RWPE1 (cell line): ENCODE data around the gene MAPK1IP1L.
A peak's percentile ranks its signal among the peaks of the same experiment; 100 is the strongest.

Experiments used
- CTCF ChIA-PET: fragments of 350-600 bp; sonication (Branson Sonifier 250); formaldehyde crosslinking; extraction: SDS; loops from one replicate; lab custom pipeline; 2021; lab: Yijun Ruan, JAX
- POLR2A ChIA-PET: fragments of 400-600 bp; formaldehyde crosslinking; extraction: SDS; loops from one replicate; lab custom pipeline; 2020; ENCODE audit warnings: antibody characterized with exemption; ENCODE audit not compliant: low non-redundant PET; lab: Yijun Ruan, JAX
- DNase-seq: peaks from one replicate; pipeline ENCODE4 v3.0.0; 2012; ENCODE audit warnings: low spot score
- H3K27ac ChIP-seq: fragments of 450-650 bp; 2 replicates; pipeline ENCODE4 v1.5.1; 2017
- CTCF ChIP-seq: fragments of 450-650 bp; conservative IDR thresholded peaks from 2 replicates; pipeline ENCODE4 v1.5.1; 2017; ENCODE audit warnings: low read depth, mild to moderate bottlenecking

MAPK1IP1L gene

GRCh38 chr14:55103971-55104954, 52.8 kb downstream of the MAPK1IP1L start:
- H3K27ac ChIP-seq: peak overlapping the region; percentile 93
- DNase-seq: no peak
- ChIA-PET CTCF (no interaction called here), POLR2A (interaction anchor here (0.6 to 1.8 kb wide), 4 partner anchors 13 to 51 kb away, joined by 3 to 16 read pairs (median 3); partner anchors contain the start of gene LGALS3)
- TF ChIP-seq CTCF: no peak

- ChIA-PET POLR2A (no interaction called here), CTCF (interaction anchor here (0.6 kb wide), 1 partner anchor 18 kb away, joined by 3 read pairs; no protein-coding TSS in a partner anchor)
- H3K27ac ChIP-seq: no peak overlapping the region
- TF ChIP-seq CTCF: no peak
- no peak for DNase-seq
Observed at GRCh38 chr14:55105991-55106390, 54.5 kb downstream of the MAPK1IP1L start.

- no peak for TF ChIP-seq CTCF
- H3K27ac ChIP-seq: peak overlapping the region; percentile 90
- CTCF ChIA-PET: interaction anchor here (0.9 to 1.2 kb wide), 2 partner anchors 53 to 57 kb away, joined by 3 to 7 read pairs; partner anchors contain the start of gene MAPK1IP1L
- POLR2A ChIA-PET: interaction anchor here (1.7 kb wide), 1 partner anchor 21 kb away, joined by 7 read pairs; the partner anchor contains the start of gene LGALS3
- DNase-seq: peak; percentile 90
Observed at GRCh38 chr14:55107766-55108554, 56.5 kb downstream of the MAPK1IP1L start.

GRCh38 chr14:55109836-55110235, 58.4 kb downstream of the MAPK1IP1L start:
- no peak for DNase-seq
- no peak overlapping the region for H3K27ac ChIP-seq
- TF ChIP-seq CTCF: no peak
- POLR2A ChIA-PET: no interaction called here
- CTCF ChIA-PET: no interaction called here

- TF ChIP-seq CTCF: no peak
- CTCF ChIA-PET: interaction anchor here (1.1 kb wide), 1 partner anchor 21 kb away, joined by 4 read pairs; no protein-coding TSS in a partner anchor
- no peak overlapping the region for H3K27ac ChIP-seq
- POLR2A ChIA-PET: interaction anchor here (0.6 kb wide), 1 partner anchor 13 kb away, joined by 3 read pairs; no protein-coding TSS in a partner anchor
- DNase-seq: no peak
Observed at GRCh38 chr14:55111122-55111708, 59.8 kb downstream of the MAPK1IP1L start.
